VCaP (cell line): ENCODE measurements around the gene SCAF8.

ENCODE experiments used
- H3K27ac ChIP-seq: fragments of 450-650 bp; 2 replicates; pipeline ENCODE4 v1.5.1; 2017
- TF ChIP-seq, protein P1 (sequence below): fragments of 450-650 bp; conservative IDR thresholded peaks from 2 replicates; pipeline ENCODE4 v1.5.1; 2017; ENCODE audit warnings: mild to moderate bottlenecking, moderate library complexity

SCAF8 gene

DNA sequence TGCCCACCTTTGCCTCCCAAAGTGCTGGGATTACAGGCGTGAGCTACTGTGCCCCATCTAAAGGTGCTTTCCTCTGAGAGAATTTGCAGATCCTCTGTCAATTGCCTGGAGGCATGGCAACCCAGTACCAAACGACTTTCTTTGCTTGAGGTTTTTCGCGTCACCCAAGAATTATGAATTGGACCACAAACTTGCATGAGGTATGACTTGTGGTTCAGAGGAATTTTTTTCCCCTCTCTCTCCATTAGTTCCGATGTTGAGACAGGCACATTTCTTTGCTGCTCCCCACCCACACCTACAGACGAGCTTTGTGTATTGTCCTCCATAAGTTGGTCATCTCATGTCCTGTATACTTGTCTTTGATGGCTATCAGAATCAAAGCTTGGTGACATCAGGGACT lies 11.8 kb upstream of the SCAF8 start:
- no peak overlapping the region for H3K27ac ChIP-seq
- TF ChIP-seq, protein P1, sequence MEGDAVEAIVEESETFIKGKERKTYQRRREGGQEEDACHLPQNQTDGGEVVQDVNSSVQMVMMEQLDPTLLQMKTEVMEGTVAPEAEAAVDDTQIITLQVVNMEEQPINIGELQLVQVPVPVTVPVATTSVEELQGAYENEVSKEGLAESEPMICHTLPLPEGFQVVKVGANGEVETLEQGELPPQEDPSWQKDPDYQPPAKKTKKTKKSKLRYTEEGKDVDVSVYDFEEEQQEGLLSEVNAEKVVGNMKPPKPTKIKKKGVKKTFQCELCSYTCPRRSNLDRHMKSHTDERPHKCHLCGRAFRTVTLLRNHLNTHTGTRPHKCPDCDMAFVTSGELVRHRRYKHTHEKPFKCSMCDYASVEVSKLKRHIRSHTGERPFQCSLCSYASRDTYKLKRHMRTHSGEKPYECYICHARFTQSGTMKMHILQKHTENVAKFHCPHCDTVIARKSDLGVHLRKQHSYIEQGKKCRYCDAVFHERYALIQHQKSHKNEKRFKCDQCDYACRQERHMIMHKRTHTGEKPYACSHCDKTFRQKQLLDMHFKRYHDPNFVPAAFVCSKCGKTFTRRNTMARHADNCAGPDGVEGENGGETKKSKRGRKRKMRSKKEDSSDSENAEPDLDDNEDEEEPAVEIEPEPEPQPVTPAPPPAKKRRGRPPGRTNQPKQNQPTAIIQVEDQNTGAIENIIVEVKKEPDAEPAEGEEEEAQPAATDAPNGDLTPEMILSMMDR, result no peak

DNA sequence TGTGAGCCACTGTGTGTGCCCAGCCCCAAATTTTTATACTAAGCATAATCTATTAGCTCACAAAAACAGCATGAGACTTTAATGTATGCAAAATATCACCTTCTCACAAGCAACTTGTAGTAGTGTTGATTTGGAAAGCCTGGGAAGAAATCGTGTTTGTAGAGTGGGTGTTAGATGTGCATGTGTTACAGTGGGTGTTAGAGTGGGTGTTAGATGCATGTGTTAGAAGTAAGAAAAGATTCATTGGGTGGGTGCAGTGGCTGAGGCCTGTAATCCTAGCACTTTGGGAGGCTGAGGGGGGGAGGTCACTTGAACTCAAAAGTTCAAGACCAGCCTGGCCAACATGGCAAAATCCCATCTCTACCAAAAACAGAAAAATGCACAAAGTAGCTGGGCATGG lies 6.3 kb upstream of the SCAF8 start:
- no peak overlapping the region for H3K27ac ChIP-seq
- TF ChIP-seq, protein P1, result no peak

DNA sequence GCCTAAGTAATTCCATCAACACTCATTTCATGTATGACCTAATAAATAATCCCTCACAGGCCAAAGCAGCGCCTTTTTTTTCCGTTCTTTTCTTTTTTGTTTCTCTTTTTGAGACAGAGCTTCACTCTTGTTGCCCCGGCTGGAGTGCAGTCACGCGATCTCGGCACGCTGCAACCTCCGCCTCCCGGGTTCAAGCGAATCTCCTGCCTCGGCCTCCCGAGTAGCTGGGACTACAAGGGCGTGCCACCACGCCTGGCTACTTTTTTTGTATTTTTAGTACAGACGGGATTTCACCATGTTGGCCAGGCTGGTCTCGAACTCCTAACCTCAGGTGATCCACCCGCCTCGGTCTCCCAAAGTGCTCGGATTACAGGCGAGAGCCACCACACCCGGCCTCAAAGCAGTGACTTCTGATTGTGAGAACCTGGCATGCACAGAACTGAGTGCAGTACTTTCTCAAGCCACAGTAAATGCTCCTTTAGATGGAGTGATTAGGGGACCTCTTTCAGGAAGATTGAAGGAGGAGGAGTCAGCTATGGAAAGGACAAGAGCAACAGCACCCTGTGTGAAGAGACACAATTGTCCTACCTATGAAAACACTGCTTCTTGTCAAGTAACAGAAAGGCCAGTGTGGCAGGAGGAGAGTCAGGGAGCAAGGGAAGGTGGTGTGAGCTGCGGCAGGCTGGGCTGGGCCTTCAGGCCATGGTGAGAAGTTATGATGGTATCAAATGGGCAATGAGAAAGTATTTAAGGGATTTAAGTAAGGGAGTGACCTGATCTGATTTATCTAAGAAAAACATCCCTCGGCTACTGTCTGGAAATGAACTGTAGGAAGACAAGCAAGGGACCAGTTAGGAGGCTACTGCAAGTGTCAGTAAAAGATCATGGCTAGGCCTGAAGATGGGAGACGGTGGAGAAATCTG lies 1.7 kb upstream of the SCAF8 start:
- TF ChIP-seq, protein P1, result no peak
- H3K27ac ChIP-seq, result peak overlapping the region; percentile 99

DNA sequence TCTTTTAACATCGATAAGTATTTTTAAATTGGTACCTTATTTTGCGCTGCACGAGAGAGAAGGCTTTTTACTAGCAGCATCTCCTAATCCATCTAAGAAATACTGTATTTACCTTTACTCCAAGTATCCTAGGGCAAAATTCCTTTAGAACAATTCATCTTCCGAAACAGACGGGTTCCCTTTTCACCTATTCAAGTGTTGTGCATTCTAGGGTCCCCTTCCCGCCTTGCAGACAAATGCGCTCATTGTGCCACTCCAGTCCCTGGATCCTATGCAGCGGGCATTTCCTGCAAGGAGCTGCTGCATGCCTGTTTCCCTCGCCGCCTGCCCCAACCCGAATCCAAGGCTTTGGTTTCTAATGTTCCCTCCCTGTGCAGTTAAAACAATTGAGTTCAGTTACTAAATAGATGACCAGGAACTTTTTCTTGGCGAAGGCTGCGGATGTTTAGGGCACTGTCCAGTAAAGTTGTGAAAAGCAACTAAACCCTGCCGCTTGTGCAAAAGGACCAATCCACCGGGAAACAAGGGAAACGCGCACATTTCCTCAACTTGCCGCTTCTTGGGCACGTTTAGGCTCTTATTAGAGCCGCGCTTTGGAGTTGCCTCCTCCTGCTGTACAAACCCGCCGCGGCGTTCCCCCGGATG lies 556 bp upstream of the SCAF8 start:
- TF ChIP-seq, protein P1, result no peak
- H3K27ac ChIP-seq, result peak overlapping the region; percentile 99

DNA sequence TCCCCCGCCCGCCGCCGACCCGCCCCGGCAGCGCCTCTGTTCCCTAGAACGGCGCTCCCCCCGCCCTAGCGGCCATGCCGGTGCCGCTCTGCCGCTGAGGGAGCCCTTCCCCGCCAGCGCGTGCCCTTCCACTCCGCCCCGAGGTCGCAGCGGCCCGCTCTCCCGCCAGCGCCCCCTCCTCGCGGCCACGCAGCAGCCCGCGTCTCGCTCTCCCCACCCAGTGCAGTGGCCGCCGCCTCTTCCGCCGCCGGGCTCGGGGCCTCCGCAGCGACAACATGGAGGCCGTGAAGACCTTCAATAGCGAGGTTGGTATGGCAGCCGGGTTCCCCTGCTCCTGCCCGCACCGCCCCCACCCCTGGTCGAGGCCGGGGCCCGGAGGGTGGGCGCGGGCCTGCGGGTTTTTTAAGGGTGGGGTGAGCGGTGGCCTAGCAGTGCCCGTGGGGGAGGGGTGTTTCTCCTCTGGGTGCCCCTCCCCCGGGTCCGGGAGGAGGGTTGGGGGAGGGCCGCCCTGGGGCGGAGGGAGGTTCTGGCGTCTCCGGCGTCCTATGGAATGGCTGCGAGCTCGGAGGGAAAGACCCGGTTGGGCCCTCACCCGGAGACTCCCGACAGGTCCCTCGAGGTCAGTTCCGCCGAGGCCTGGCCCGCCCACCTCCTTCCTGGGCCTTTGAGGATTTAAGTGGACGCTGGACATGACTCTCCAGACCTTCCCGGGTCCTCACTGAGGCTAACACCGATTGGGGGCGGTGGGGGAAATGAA lies 588 bp downstream of the SCAF8 start:
- H3K27ac ChIP-seq, result peak overlapping the region; percentile 99
- TF ChIP-seq, protein P1, result no peak

DNA sequence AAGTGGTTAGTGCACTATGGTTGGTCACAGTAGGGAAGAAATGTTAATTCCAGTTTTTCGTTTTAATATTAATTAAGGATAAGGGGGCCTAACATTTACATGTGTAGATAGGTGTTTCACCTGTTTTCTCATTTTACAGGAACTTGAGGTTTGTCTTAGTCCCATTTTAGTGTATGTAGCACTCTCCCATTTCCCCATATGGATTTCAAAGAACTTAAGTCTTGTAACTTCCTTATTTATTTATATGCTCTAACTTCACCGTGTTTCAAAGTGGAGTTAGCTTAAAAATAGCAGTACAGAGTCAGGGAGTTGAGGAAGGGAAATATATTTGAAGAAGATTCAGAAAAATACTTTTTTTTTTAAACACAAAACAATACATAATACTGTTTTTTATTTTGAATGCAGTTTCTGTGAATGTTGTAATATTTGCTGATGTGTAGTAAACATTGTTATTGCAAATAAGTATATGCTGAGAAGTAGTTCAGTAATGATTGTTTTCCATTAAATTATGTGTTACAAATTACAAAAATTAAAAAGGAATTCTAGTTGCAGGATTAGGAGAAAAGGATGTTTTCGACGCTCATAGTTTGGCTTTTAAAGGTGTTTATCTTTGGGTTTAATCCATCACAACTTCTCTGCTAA lies 3.5 kb downstream of the SCAF8 start:
- TF ChIP-seq, protein P1, result no peak
- H3K27ac ChIP-seq, result no peak overlapping the region
